CMK (cell line): ENCODE measurements around the gene DISC1.
"Not testable (repeated sequence)": the region's sequence is repeated elsewhere in the genome, so short reads cannot be mapped to it uniquely, and the experiment has no call there.

Experiments used
- DNase-seq: peaks from one replicate; pipeline ENCODE4 v3.0.0-alpha.2; 2010; ENCODE audit warnings: low read depth

Gene DISC1

GRCh38 chr1:231959225-231959884, 332.8 kb downstream of the DISC1 start:
- DNase-seq: no peak

GRCh38 chr1:231961801-231962200, 335.2 kb downstream of the DISC1 start:
- DNase-seq: not testable (repeated sequence)

- no peak for DNase-seq
Observed at GRCh38 chr1:231962636-231963035, 336.0 kb downstream of the DISC1 start.

- DNase-seq: no peak
Observed at GRCh38 chr1:231964241-231964640, 337.7 kb downstream of the DISC1 start.

GRCh38 chr1:231964961-231965360, 338.4 kb downstream of the DISC1 start:
- DNase-seq: no peak

GRCh38 chr1:231965615-231966014, 339.0 kb downstream of the DISC1 start:
- DNase-seq: no peak

GRCh38 chr1:231966983-231967382, 340.4 kb downstream of the DISC1 start:
- no peak for DNase-seq

GRCh38 chr1:231969076-231969475, 342.5 kb downstream of the DISC1 start:
- no peak for DNase-seq

- DNase-seq: not testable (repeated sequence)
Observed at GRCh38 chr1:231969761-231970160, 343.2 kb downstream of the DISC1 start.

GRCh38 chr1:231970684-231971083, 344.1 kb downstream of the DISC1 start:
- peak; percentile 12 for DNase-seq

- DNase-seq: no peak
Observed at GRCh38 chr1:231971397-231972110, 345.0 kb downstream of the DISC1 start.

- no peak for DNase-seq
Observed at GRCh38 chr1:231972111-231972445, 345.5 kb downstream of the DISC1 start.

- no peak for DNase-seq
Observed at GRCh38 chr1:231973830-231974229, 347.2 kb downstream of the DISC1 start.

- DNase-seq: no peak
Observed at GRCh38 chr1:231976231-231976630, 349.6 kb downstream of the DISC1 start.

- DNase-seq: no peak
Observed at GRCh38 chr1:231981675-231982074, 355.1 kb downstream of the DISC1 start.

- no peak for DNase-seq
Observed at GRCh38 chr1:231982871-231983587, 356.4 kb downstream of the DISC1 start.

- no peak for DNase-seq
Observed at GRCh38 chr1:231983588-231984193, 357.1 kb downstream of the DISC1 start.

GRCh38 chr1:231985296-231986023, 358.9 kb downstream of the DISC1 start:
- no peak for DNase-seq

GRCh38 chr1:231986631-231987336, 360.2 kb downstream of the DISC1 start:
- DNase-seq: no peak

GRCh38 chr1:231990388-231990787, 363.8 kb downstream of the DISC1 start:
- no peak for DNase-seq

GRCh38 chr1:231991231-231991630, 364.6 kb downstream of the DISC1 start:
- no peak for DNase-seq
